ENCODE measurements around the gene SLIT3. TPM values are rescaled to one million over a fixed set of nuclear protein-coding genes. Genes with fewer than 3 reads are reported as not detected.

The SLIT3 gene
- total RNA-seq, 4 donors from 2014 or later: 41.1 to 86.6 (median 62.7) TPM

GRCh38 chr5:169286572-169287300 is 14.2 kb downstream of the SLIT3 start:
- Histone ChIP-seq H3K4me1 (peaks cover 20 to 66% (median 64%) of the 10 kb centered on the region in 4 donors), H3K36me3 (no peaks in the 10 kb centered on the region), H3K27ac (replicated peaks in 1 of 4) (peak overlapping the region; percentile 68 to 84 (median 76)), H3K4me3 (no peak overlapping the region), H3K27me3 (no peaks in the 10 kb centered on the region), H3K9me3 (peaks cover 0 to 7% (median 3%) of the 10 kb centered on the region in 4 donors)
- TF ChIP-seq CTCF (IDR thresholded peaks at IDR 0.05) (no peak), POLR2AphosphoS5 (IDR thresholded peaks at IDR 0.05) (peak in 1 of 2 donors; percentile 29)
- intact Hi-C loops (cut with DNase I): no loop called here
- WGBS: 42% methylated on average over 11 of the region's 11 CpGs
- DNase-seq (ENCODE audit: extremely low spot score): no peak

- no peaks in the 10 kb centered on the region for H3K36me3 ChIP-seq
- H3K4me1 ChIP-seq: peaks cover 23 to 61% (median 57%) of the 10 kb centered on the region in 4 donors
- no peaks in the 10 kb centered on the region for H3K27me3 ChIP-seq
- no peak for DNase-seq (ENCODE audit: extremely low spot score)
- intact Hi-C loops (cut with DNase I): no loop called here
- 85% methylated on average over 6 of the region's 6 CpGs for WGBS
- H3K4me3 ChIP-seq: no peak overlapping the region
- peaks cover 0 to 7% (median 3%) of the 10 kb centered on the region in 4 donors for H3K9me3 ChIP-seq
- TF ChIP-seq EP300 (IDR thresholded peaks at IDR 0.05) (no peak), POLR2A (IDR thresholded peaks at IDR 0.05; ENCODE audit: low read depth) (no peak), CTCF (IDR thresholded peaks at IDR 0.05) (no peak), POLR2AphosphoS5 (IDR thresholded peaks at IDR 0.05) (no peak)
- H3K27ac ChIP-seq (replicated peaks in 1 of 4): peak overlapping the region in 1 of 4 donors; percentile 23
Observed at GRCh38 chr5:169283887-169284286, 17.1 kb downstream of the SLIT3 start.

GRCh38 chr5:169281625-169282024 is 19.3 kb downstream of the SLIT3 start:
- intact Hi-C loops (cut with DNase I): no loop called here
- TF ChIP-seq EP300 (IDR thresholded peaks at IDR 0.05) (no peak), POLR2A (IDR thresholded peaks at IDR 0.05; ENCODE audit: low read depth) (no peak), POLR2AphosphoS5 (IDR thresholded peaks at IDR 0.05) (no peak), CTCF (IDR thresholded peaks at IDR 0.05) (no peak)
- Histone ChIP-seq H3K4me1 (peaks cover 6 to 39% (median 35%) of the 10 kb centered on the region in 4 donors), H3K36me3 (no peaks in the 10 kb centered on the region), H3K27me3 (no peaks in the 10 kb centered on the region), H3K9me3 (peaks cover 0 to 7% (median 3%) of the 10 kb centered on the region in 4 donors), H3K27ac (replicated peaks in 1 of 4) (peak overlapping the region in 2 of 4 donors; percentile 14 to 43), H3K4me3 (no peak overlapping the region)
- WGBS: 82% methylated on average over 1 of the region's 1 CpG
- DNase-seq (ENCODE audit: extremely low spot score): no peak

GRCh38 chr5:169280696-169281095 is 20.2 kb downstream of the SLIT3 start:
- H3K27ac ChIP-seq (replicated peaks in 1 of 4): peak overlapping the region in 2 of 4 donors; percentile 33 to 35
- H3K36me3 ChIP-seq: no peaks in the 10 kb centered on the region
- peaks cover 6 to 32% (median 29%) of the 10 kb centered on the region in 4 donors for H3K4me1 ChIP-seq
- WGBS: 58% methylated on average over 3 of the region's 3 CpGs
- TF ChIP-seq POLR2AphosphoS5 (IDR thresholded peaks at IDR 0.05) (no peak), EP300 (IDR thresholded peaks at IDR 0.05) (no peak), CTCF (IDR thresholded peaks at IDR 0.05) (no peak), POLR2A (IDR thresholded peaks at IDR 0.05; ENCODE audit: low read depth) (no peak)
- intact Hi-C loops (cut with DNase I): no loop called here
- no peaks in the 10 kb centered on the region for H3K27me3 ChIP-seq
- no peak overlapping the region for H3K4me3 ChIP-seq
- DNase-seq (ENCODE audit: extremely low spot score): no peak
- H3K9me3 ChIP-seq: peaks cover 0 to 5% (median 2%) of the 10 kb centered on the region in 4 donors

Data from esophagus muscularis mucosa (tissue), 4 donors.